Caco-2 (cell line): ENCODE results near the gene ANTXR2. TPM values are rescaled to one million over a fixed set of nuclear protein-coding genes. Genes with fewer than 3 reads are reported as not detected.
A peak's percentile ranks its signal among the peaks of the same experiment; 100 is the strongest.

Source experiments
- BruUV-seq: library from RNA; stranded (reverse); fragments of 400-500 nt; replicated peaks from 2 replicates; lab custom pipeline; 2021; lab: Mats Ljungman, UMichigan
- CTCF ChIA-PET: fragments of 300-600 bp; sonication (Branson Sonifier 250); formaldehyde crosslinking; loops from one replicate; lab custom pipeline; 2022; ENCODE audit warnings: antibody characterized with exemption; lab: Charles Lee
- POLR2A ChIA-PET: fragments of 300-600 bp; sonication (Branson Sonifier 250); formaldehyde crosslinking; loops from one replicate; lab custom pipeline; 2022; ENCODE audit warnings: antibody characterized with exemption; lab: Charles Lee
- DNase-seq, 2 experiments: peaks; one replicate each; pipeline versions ENCODE4 v3.0.0 to v3.0.0-alpha.2; 2020 to 2022
- H3K27me3 ChIP-seq: replicated peaks from 2 replicates; pipeline ENCODE4 v1.6.0; 2011; ENCODE audit warnings: low read length; ENCODE audit not compliant: control insufficient read depth, insufficient read depth
- H3K36me3 ChIP-seq: 2 replicates; pipeline ENCODE4 v1.5.1; 2011; ENCODE audit warnings: low read length; ENCODE audit not compliant: control insufficient read depth, insufficient read depth
- H3K4me1 ChIP-seq: fragments of 250-450 bp; sonication (Bioruptor Pico); 2 replicates; pipeline ENCODE4 v1.5.1; 2020; ENCODE audit warnings: mild to moderate bottlenecking
- H3K4me3 ChIP-seq: 2 replicates; pipeline ENCODE4 v1.5.1; 2011; ENCODE audit warnings: low read depth, mild to moderate bottlenecking, control low read depth, low read length
- H3K9me3 ChIP-seq: fragments of 250-450 bp; sonication (Bioruptor Pico); 2 replicates; pipeline ENCODE4 v1.5.1; 2020; ENCODE audit warnings: mild to moderate bottlenecking, moderate library complexity
- H3K27ac Mint-ChIP-seq: one replicate; pipeline ENCODE4 v1.8.0; 2022; ENCODE audit warnings: mixed read lengths; ENCODE audit not compliant: unreplicated experiment
- H3K27me3 Mint-ChIP-seq: one replicate; pipeline ENCODE4 v1.8.0; 2022; ENCODE audit warnings: mixed read lengths; ENCODE audit not compliant: insufficient read depth, unreplicated experiment
- H3K36me3 Mint-ChIP-seq: one replicate; pipeline ENCODE4 v1.8.0; 2022; ENCODE audit warnings: mild to moderate bottlenecking, mixed read lengths; ENCODE audit not compliant: insufficient read depth, unreplicated experiment
- H3K4me1 Mint-ChIP-seq: one replicate; pipeline ENCODE4 v1.8.0; 2022; ENCODE audit warnings: low read depth, mixed read lengths; ENCODE audit not compliant: unreplicated experiment
- H3K4me3 Mint-ChIP-seq: one replicate; pipeline ENCODE4 v1.8.0; 2022; ENCODE audit warnings: mild to moderate bottlenecking, moderate library complexity, mixed read lengths; ENCODE audit not compliant: unreplicated experiment
- H3K9me3 Mint-ChIP-seq: one replicate; pipeline ENCODE4 v1.8.0; 2022; ENCODE audit warnings: mixed read lengths; ENCODE audit not compliant: unreplicated experiment
- intact Hi-C: fragments of 100-400 bp; cut with micrococcal nuclease; formaldehyde crosslinking; loops from one replicate; pipeline ENCODE4 v1.10.0; 2022; ENCODE audit not compliant: unreplicated experiment
- total RNA-seq: library from RNA; stranded (reverse); gene quantifications from 2 replicates; pipeline ENCODE4 v1.2.3, GENCODE V29; 2022
- TF ChIP-seq, protein P1 (sequence below), 2 experiments: fragments of 200-600 bp in 1 of 2; IDR thresholded peaks; 1 replicate in 1 of 2; 2 replicates in 1 of 2; pipeline versions ENCODE4 v1.5.1 to v1.8.0; 2011 to 2022; ENCODE audit warnings: antibody characterized with exemption in 1 of 2, control low read depth in 1 of 2, inconsistent platforms in 1 of 2, low read depth in 1 of 2, low read length in 1 of 2, mild to moderate bottlenecking in 1 of 2, moderate library complexity in 1 of 2; ENCODE audit not compliant: insufficient read depth in 1 of 2, severe bottlenecking in 1 of 2, unreplicated experiment in 1 of 2

The ANTXR2 gene
- total RNA-seq, 1 experiment from 2014 or later: 1.4 TPM

DNA sequence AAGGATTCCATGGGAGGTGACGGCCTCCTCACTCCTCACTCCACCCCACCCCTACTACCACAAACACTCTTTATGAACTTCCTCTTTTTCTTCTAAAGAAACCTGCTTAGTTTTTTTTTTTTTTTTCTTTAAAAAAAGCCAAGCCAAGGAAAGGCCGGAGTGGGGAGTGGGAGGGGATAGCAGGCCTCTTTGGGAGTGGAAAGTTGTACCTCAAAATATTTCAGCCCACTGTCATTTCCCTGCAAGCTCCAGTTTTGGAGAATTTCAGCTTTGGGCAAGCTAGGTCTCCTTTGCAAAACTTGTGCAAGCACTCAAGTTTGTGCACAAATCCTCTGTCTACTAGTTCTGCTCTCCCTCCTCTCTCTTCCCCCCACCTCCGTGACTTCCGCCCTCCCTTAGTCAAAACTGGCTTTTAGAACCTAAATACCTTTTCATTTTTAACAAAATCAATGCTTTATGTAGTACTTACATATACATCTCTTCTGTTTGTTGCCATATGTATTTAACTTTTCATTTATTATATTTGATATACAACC is 512 bp upstream of the ANTXR2 start:
- DNase-seq: no peak
- no peaks in the 10 kb centered on the region for H3K9me3 ChIP-seq
- H3K27me3 ChIP-seq: peaks cover 2% of the 10 kb centered on the region; the same call in 1 of the 2 replicates
- intact Hi-C loops: no loop called here
- H3K36me3 Mint-ChIP-seq: peaks cover 5% of the 10 kb centered on the region
- no peak overlapping the region for H3K27ac Mint-ChIP-seq
- CTCF ChIA-PET: no interaction called here
- H3K4me3 ChIP-seq: peak overlapping the region; percentile 66
- H3K4me1 Mint-ChIP-seq: no peaks in the 10 kb centered on the region
- no peaks in the 10 kb centered on the region for H3K36me3 ChIP-seq
- TF ChIP-seq, protein P1, sequence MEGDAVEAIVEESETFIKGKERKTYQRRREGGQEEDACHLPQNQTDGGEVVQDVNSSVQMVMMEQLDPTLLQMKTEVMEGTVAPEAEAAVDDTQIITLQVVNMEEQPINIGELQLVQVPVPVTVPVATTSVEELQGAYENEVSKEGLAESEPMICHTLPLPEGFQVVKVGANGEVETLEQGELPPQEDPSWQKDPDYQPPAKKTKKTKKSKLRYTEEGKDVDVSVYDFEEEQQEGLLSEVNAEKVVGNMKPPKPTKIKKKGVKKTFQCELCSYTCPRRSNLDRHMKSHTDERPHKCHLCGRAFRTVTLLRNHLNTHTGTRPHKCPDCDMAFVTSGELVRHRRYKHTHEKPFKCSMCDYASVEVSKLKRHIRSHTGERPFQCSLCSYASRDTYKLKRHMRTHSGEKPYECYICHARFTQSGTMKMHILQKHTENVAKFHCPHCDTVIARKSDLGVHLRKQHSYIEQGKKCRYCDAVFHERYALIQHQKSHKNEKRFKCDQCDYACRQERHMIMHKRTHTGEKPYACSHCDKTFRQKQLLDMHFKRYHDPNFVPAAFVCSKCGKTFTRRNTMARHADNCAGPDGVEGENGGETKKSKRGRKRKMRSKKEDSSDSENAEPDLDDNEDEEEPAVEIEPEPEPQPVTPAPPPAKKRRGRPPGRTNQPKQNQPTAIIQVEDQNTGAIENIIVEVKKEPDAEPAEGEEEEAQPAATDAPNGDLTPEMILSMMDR (IDR thresholded peaks at IDR 0.05; ENCODE audit: insufficient read depth in 1 of 2, low read depth in 1 of 2, low read length in 1 of 2, severe bottlenecking in 1 of 2, unreplicated experiment in 1 of 2): no peak
- peak overlapping the region; percentile 78 for H3K4me3 Mint-ChIP-seq
- no peaks in the 10 kb centered on the region; the same call in 1 of the 2 replicates for H3K4me1 ChIP-seq
- peaks cover 10% of the 10 kb centered on the region for H3K27me3 Mint-ChIP-seq
- POLR2A ChIA-PET: no interaction called here
- H3K9me3 Mint-ChIP-seq: no peaks in the 10 kb centered on the region
- BruUV-seq: no TSS peak

DNA sequence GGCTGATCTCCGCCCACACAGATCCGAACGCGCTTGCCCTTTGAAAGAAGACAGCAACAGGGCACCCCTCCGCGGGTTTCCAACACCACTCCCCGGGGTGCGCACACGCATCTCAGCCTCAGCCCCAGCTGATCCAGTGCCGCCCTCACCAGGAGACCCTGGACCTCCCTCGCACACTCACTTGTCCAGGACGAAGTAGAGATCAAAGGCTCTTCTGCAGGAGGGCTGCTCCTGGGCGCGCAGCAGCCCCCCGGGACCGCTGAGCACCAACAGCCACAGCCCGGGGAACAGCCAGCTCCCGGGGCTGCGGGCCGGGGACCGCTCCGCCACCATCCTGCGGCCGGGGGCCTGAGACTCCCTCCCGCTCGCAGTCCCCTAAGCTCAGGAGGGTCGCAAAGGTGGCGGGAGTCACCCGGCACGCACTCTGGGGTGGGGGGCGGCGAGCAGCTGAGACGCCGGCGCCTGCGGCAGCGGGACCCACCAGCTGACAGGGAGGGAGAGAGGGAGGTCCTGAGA is 743 bp downstream of the ANTXR2 start:
- CTCF ChIA-PET: no interaction called here

DNA sequence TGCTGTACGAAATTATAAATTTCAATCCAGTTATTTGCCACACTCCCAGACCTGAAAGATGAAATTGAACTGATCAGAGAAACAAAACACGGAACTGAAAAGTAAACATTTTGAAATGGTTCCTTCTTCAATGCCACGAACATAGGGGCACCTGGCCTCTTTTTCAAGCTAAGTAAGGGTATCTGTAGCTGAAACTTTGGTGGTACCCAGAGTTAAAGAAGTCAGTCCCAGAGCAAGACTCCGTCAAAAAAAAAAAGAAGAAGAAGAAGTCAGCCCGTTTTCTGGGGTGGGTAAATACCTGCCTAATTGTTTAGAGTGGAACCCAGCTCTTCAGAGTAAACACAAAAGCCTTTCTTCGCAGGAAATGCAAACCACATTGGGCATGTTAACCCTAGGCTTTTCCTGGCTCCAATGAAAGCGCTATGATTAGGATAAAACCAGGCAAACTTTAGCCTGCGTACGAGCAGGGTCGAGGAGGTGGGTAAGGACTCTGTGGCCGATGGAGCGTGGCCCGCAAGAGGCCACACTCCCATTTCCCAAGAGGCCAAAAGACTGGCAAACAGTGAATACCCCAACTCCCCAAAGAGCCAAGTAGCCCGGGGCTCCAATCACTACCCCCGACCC is 1.3 kb downstream of the ANTXR2 start:
- peaks cover 10% of the 10 kb centered on the region for H3K27me3 Mint-ChIP-seq
- intact Hi-C loops: no loop called here
- POLR2A ChIA-PET: no interaction called here

More for the DNA sequence above, 743 bp downstream of the ANTXR2 start:
- H3K36me3 ChIP-seq: no peaks in the 10 kb centered on the region
- no peaks in the 10 kb centered on the region for H3K4me1 Mint-ChIP-seq
- H3K9me3 Mint-ChIP-seq: no peaks in the 10 kb centered on the region
- no peaks in the 10 kb centered on the region; the same call in 1 of the 2 replicates for H3K4me1 ChIP-seq
- H3K27me3 Mint-ChIP-seq: peaks cover 10% of the 10 kb centered on the region
- H3K36me3 Mint-ChIP-seq: peaks cover 5% of the 10 kb centered on the region
- H3K27ac Mint-ChIP-seq: no peak overlapping the region
- intact Hi-C loops: no loop called here
- peaks cover 2% of the 10 kb centered on the region; the same call in 1 of the 2 replicates for H3K27me3 ChIP-seq
- H3K9me3 ChIP-seq: no peaks in the 10 kb centered on the region
- peak overlapping the region; percentile 78 for H3K4me3 Mint-ChIP-seq
- peak overlapping the region; percentile 66 for H3K4me3 ChIP-seq
- no TSS peak for BruUV-seq
- POLR2A ChIA-PET: no interaction called here
- TF ChIP-seq, protein P1 (IDR thresholded peaks at IDR 0.05; ENCODE audit: insufficient read depth in 1 of 2, low read depth in 1 of 2, low read length in 1 of 2, severe bottlenecking in 1 of 2, unreplicated experiment in 1 of 2): no peak
- peak in 1 of 2 experiments; percentile 11 for DNase-seq

More for the DNA sequence above, 1.3 kb downstream of the ANTXR2 start:
- H3K4me1 Mint-ChIP-seq: no peaks in the 10 kb centered on the region
- no peaks in the 10 kb centered on the region for H3K9me3 Mint-ChIP-seq
- CTCF ChIA-PET: no interaction called here
- H3K36me3 ChIP-seq: no peaks in the 10 kb centered on the region
- peaks cover 2% of the 10 kb centered on the region; the same call in 1 of the 2 replicates for H3K27me3 ChIP-seq
- H3K4me1 ChIP-seq: no peaks in the 10 kb centered on the region; the same call in 1 of the 2 replicates
- BruUV-seq: no TSS peak
- H3K36me3 Mint-ChIP-seq: peaks cover 5% of the 10 kb centered on the region
- TF ChIP-seq, protein P1 (IDR thresholded peaks at IDR 0.05; ENCODE audit: insufficient read depth in 1 of 2, low read depth in 1 of 2, low read length in 1 of 2, severe bottlenecking in 1 of 2, unreplicated experiment in 1 of 2): no peak
- no peaks in the 10 kb centered on the region for H3K9me3 ChIP-seq
- peak overlapping the region; percentile 78 for H3K4me3 Mint-ChIP-seq
- no peak overlapping the region for H3K27ac Mint-ChIP-seq
- DNase-seq: no peak
- peak overlapping the region; percentile 66 for H3K4me3 ChIP-seq
